Aorta (tissue), 5 donors: Measurements from ENCODE around the gene SRRM2. TPM values are rescaled to one million over a fixed set of nuclear protein-coding genes. Genes with fewer than 3 reads are reported as not detected.

Experiments
- ATAC-seq: fragments of 200-7000 bp; cut with Tn5 transposase; one replicate; pipeline ENCODE4 v1.9.1; 2022; ENCODE audit warnings: moderate library complexity; ENCODE audit not compliant: low FRiP score
- DNase-seq, 2 donors: peaks; one replicate each; pipeline ENCODE4 v3.0.0-alpha.2; 2020
- H3K27ac ChIP-seq, 2 donors: one replicate each; pipeline ENCODE4 v1.5.1; 2013; ENCODE audit warnings: low read length in 2 of 2, mild to moderate bottlenecking in 2 of 2, moderate library complexity in 2 of 2, control low read depth in 1 of 2, inconsistent platforms in 1 of 2, low read depth in 1 of 2
- H3K27me3 ChIP-seq, 2 donors: one replicate each; pipeline ENCODE4 v1.6.1; 2013; ENCODE audit warnings: control low read depth in 1 of 2, low read length in 1 of 2, mild to moderate bottlenecking in 1 of 2, moderate library complexity in 1 of 2; ENCODE audit not compliant: insufficient read depth in 2 of 2, control insufficient read depth in 1 of 2
- H3K36me3 ChIP-seq, 2 donors: one replicate each; pipeline ENCODE4 v1.6.1; 2013; ENCODE audit warnings: control low read depth in 1 of 2, low read length in 1 of 2, mild to moderate bottlenecking in 1 of 2; ENCODE audit not compliant: insufficient read depth in 2 of 2, control insufficient read depth in 1 of 2
- H3K4me1 ChIP-seq, 2 donors: one replicate each; pipeline ENCODE4 v1.6.1; 2013; ENCODE audit warnings: low read length in 2 of 2, control low read depth in 1 of 2, mild to moderate bottlenecking in 1 of 2, moderate library complexity in 1 of 2; ENCODE audit not compliant: insufficient read depth in 2 of 2, control insufficient read depth in 1 of 2
- H3K4me3 ChIP-seq, 2 donors: one replicate each; pipeline ENCODE4 v1.5.1; 2013; ENCODE audit warnings: low read length in 2 of 2, control low read depth in 1 of 2, mild to moderate bottlenecking in 1 of 2
- H3K9me3 ChIP-seq: one replicate; pipeline ENCODE4 v1.6.1; 2013; ENCODE audit warnings: mild to moderate bottlenecking, low read length; ENCODE audit not compliant: control insufficient read depth
- WGBS, 2 donors: extraction: QIAGEN DNeasy Blood & Tissue Kit; methylation state at CpG; one replicate each; pipeline ENCODE4 v1.1.7; 2013; 5-methylcytosine and 5-hydroxymethylcytosine counted together
- intact Hi-C, 2 donors: fragments of 100-400 bp; cut with DNase I; formaldehyde crosslinking; loops; one replicate each; pipeline versions ENCODE4 v1.14.2 to v1.15.0; 2022
- polyA plus RNA-seq, 2 donors: library from polyadenylated mRNA; stranded (reverse); fragments of 200-250 nt; gene quantifications; one replicate each; pipeline ENCODE4 v1.2.3, GENCODE V29; 2013
- total RNA-seq, 2 donors: library from RNA; stranded (reverse); fragmentation: NEBNext Ultra II Directional; extraction: Animal tissue kit (Norgen Biotek cat#: 25700); gene quantifications; one replicate each; pipeline ENCODE4 v1.2.1, GENCODE V29; 2021
- donor health status: healthy with polysubstance abuse.
- donor health status: Bipolar disorder and iron deficiency.
- donor health status: DM: no; HTN: no; CAD: no.
- donor health status: DM: no; HTN: no; CAD: no.
- donor health status: DM: yes; HTN: yes; CAD: no.

SRRM2 gene
- total and polyA plus RNA-seq, 4 donors = 194 to 946 (median 634) TPM

DNA sequence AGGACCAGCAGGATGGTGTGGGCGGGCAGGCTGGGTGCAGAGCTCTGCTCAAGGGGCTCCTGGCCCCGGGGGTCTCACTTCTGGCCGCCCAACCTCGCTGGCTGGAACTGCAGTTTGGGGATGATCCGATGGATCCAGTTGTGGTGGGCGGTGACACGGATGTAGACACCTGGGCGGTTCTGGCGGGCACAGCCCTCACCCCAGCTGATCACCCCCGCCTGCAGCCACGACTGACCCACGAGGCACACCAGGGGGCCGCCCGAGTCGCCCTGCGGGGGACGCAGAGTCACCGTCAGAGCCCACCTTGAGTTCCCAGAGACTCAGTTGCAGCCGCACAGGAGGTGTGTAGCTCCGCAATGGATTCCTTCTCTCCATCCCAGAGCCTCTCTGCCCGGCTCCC lies 39.9 kb upstream of the SRRM2 start:
- ATAC-seq (no peak), DNase-seq (no peak)
- H3K4me1 ChIP-seq = no peaks in the 10 kb centered on the region
- 74 to 82% methylated on average over 19 to 21 of the region's 21 CpGs for WGBS, 2 donors
- H3K27me3 ChIP-seq = no peaks in the 10 kb centered on the region
- no peak overlapping the region for H3K27ac ChIP-seq
- no peak overlapping the region for H3K4me3 ChIP-seq
- intact Hi-C loops = no loop called here
- H3K9me3 ChIP-seq = no peaks in the 10 kb centered on the region
- peaks cover 0 to under 1% of the 10 kb centered on the region in 2 donors for H3K36me3 ChIP-seq

- H3K9me3 ChIP-seq = no peaks in the 10 kb centered on the region
- H3K27ac ChIP-seq = no peak overlapping the region
- DNase-seq = no peak
- no peaks in the 10 kb centered on the region for H3K4me1 ChIP-seq
- intact Hi-C loops = no loop called here
- ATAC-seq = no peak
- H3K27me3 ChIP-seq = no peaks in the 10 kb centered on the region
- WGBS, 2 donors = 83 to 88% methylated on average over 14 of the region's 14 CpGs
- H3K36me3 ChIP-seq = no peaks in the 10 kb centered on the region
- no peak overlapping the region for H3K4me3 ChIP-seq
Observed at GRCh38 chr16:2713523-2713922, 38.9 kb upstream of the SRRM2 start.

DNA sequence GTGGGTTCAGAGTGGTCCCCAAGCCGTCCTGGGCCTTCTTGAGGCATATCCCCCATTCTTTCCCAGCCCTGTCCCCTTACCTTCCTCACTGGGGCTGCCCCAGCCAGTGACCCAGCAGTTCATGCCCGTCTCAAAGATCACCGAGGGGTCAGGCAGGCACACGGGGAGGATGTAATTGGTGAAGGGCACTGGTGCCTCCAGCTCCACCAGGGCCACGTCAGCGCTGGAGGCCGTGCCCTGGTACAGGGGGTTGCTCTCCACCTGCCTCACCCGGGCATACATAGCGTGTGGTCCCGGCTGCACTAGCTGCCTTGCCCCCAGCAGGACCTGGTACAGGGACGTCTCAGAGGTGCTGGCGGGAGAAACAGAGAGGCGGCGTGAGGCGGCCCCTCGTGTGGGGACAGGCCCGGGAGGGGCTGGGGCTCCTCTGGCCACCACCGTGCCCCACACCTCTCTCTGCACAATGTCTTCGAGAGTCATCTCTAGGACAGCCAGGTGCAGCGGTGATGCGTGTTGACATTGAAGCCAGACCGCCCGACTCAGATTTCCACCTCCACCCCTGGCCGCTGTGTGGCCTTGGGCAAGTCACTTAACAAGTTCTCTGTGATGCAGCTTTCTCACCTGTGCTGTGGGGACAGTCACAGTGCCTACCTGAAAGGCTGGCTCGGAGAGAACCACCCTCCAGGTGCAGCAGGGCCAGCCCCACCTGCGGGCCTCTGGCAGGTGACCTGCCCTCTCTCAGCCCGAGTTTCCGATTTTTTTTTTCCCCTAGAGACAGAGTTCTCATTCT lies 38.3 kb upstream of the SRRM2 start:
- DNase-seq = no peak

DNA sequence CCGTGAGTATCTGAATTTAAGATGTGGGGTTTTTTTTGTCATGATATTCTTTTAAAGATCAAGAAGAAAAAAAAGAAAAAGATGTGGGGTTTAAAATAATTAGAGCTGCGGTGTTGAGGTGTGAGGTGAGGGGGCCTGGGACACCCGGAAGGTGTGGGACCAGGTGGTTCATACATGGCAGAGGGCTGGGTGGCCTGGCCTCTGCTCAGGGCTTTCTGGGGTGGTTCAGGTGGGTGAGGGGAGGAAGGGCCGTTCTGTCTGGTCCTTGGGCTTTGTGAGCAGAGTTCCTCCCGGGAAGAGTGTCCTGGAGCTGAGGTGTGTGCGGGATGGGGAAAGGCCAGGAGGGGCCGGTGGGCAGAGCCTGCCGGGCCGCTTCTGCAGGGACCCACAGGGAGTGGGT lies 37.4 kb upstream of the SRRM2 start:
- no peak overlapping the region for H3K27ac ChIP-seq
- intact Hi-C loops = loop anchor here in 1 of 2 donors (5.0 kb wide), 1 partner anchor 33 kb away; the partner anchor contains the start of gene KCTD5
- no peaks in the 10 kb centered on the region for H3K36me3 ChIP-seq
- DNase-seq = no peak
- ATAC-seq = no peak
- H3K9me3 ChIP-seq = no peaks in the 10 kb centered on the region
- H3K4me3 ChIP-seq = no peak overlapping the region
- WGBS, 2 donors = 25 to 30% methylated on average over 9 of the region's 9 CpGs
- no peaks in the 10 kb centered on the region for H3K4me1 ChIP-seq
- no peaks in the 10 kb centered on the region for H3K27me3 ChIP-seq

More for the DNA sequence above, 38.3 kb upstream of the SRRM2 start:
- Histone ChIP-seq H3K9me3 (no peaks in the 10 kb centered on the region), H3K36me3 (no peaks in the 10 kb centered on the region), H3K27ac (no peak overlapping the region), H3K4me3 (no peak overlapping the region), H3K27me3 (no peaks in the 10 kb centered on the region), H3K4me1 (no peaks in the 10 kb centered on the region)
- intact Hi-C loops = no loop called here
- 85 to 86% methylated on average over 28 of the region's 28 CpGs for WGBS, 2 donors
- no peak for ATAC-seq

DNA sequence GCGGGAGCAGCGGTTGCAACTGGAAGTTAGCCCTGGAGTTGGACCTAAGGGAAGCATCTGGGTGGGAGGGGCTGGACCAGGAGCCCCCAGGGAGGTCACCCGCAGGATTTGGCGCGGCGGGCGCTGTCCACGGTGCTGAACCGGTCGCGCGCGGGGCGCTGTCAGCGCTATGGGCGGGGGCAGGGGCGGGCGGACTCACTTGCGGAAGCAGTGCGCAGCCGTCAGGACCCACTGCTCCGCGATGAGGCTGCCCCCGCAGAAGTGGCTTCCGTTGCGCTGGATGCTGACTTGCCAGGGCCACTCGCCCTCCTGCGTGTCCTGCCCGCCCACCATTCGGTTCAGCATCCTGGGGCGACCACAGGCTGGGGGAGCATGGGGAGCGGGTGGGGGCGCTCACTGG lies 36.9 kb upstream of the SRRM2 start:
- ATAC-seq (peak; percentile 73), DNase-seq (peak; percentile 80 to 90)
- intact Hi-C loops = loop anchor here in 1 of 2 donors (5.0 kb wide), 1 partner anchor 33 kb away; the partner anchor contains the start of gene KCTD5
- H3K4me1 ChIP-seq = no peaks in the 10 kb centered on the region
- H3K27ac ChIP-seq = no peak overlapping the region
- 7 to 26% methylated on average over 9 to 33 of the region's 33 CpGs for WGBS, 2 donors
- H3K27me3 ChIP-seq = no peaks in the 10 kb centered on the region
- no peaks in the 10 kb centered on the region for H3K36me3 ChIP-seq
- H3K4me3 ChIP-seq = no peak overlapping the region
- H3K9me3 ChIP-seq = no peaks in the 10 kb centered on the region

- Histone ChIP-seq H3K27ac (no peak overlapping the region), H3K4me1 (no peaks in the 10 kb centered on the region), H3K9me3 (no peaks in the 10 kb centered on the region), H3K4me3 (no peak overlapping the region), H3K27me3 (no peaks in the 10 kb centered on the region), H3K36me3 (no peaks in the 10 kb centered on the region)
- intact Hi-C loops = loop anchor here in 1 of 2 donors (5.0 kb wide), 1 partner anchor 34 kb away; the partner anchor contains the start of gene KCTD5
- WGBS, 2 donors = 58 to 61% methylated on average over 16 to 17 of the region's 17 CpGs
- DNase-seq (no peak), ATAC-seq (no peak)
Observed at GRCh38 chr16:2715966-2716885, 36.2 kb upstream of the SRRM2 start.

DNA sequence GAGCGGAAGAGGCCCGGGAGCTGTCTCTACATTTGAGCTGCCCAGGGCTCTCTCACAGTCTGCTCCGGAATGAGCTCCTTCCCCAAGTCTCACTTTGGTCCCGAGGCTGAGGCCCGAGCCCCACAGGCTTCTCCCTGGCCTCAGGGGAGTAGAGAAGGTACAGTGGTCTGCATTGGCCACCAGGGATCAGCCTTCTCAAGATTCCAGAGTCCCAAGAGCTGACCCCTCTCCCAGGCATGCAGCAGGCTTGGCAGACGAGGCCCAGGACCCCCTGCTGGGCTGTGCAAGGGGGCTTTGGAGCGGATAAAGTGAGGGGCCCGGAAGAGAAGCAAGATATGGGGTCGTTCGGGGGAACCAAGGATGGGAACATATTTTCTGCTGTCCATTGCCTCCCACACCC lies 35.5 kb upstream of the SRRM2 start:
- H3K36me3 ChIP-seq = no peaks in the 10 kb centered on the region
- no peak overlapping the region for H3K27ac ChIP-seq
- 81 to 82% methylated on average over 10 of the region's 10 CpGs for WGBS, 2 donors
- no peak for DNase-seq
- H3K27me3 ChIP-seq = no peaks in the 10 kb centered on the region
- no peaks in the 10 kb centered on the region for H3K4me1 ChIP-seq
- H3K9me3 ChIP-seq = no peaks in the 10 kb centered on the region
- H3K4me3 ChIP-seq = no peak overlapping the region
- intact Hi-C loops = loop anchor here in 1 of 2 donors (5.0 kb wide), 1 partner anchor 35 kb away; the partner anchor contains the start of gene KCTD5
- no peak for ATAC-seq

DNA sequence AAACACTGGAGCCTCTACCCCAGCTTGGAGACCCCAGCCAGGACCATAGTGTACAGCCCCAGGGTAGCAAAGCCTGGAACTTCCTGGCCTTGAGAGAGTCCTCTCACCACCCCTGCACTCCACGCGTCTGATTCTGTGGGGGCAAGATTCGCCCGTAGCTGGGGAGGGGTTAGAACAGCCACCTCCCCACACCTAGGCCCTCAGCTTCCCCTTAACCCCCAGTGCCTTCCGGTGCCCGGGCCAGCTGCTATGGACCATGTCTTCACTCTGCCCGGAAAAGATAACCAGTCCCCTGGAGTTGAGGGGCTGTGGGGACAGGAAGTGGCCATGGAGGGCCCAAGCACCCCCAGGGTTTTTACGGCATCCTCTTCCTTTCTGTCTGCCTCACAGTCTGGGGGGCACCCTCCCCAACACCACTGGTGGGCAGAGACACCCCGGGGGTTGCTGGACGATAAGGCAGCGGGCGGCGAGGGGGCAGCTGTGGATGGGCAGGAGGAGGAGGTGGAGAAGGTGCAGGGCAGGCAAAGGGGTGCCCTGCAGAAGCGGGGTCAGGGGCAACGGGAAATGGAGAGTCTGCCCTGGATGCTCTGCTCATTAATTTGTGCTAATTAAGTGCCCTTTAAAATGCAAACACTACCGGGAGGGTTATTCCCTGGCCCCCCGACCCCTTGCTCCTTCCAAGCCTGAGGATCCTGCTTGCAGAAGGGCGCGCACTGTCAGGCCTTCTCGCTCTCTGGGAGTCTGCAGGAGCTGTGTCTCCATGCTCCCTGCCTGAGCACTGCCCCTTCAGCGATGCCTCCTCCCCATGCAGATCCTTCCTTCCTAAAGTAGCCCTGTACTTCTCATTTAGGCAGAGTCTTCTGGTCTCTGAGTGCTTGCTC lies 34.8 kb upstream of the SRRM2 start:
- Histone ChIP-seq H3K4me3 (no peak overlapping the region), H3K27me3 (no peaks in the 10 kb centered on the region), H3K9me3 (no peaks in the 10 kb centered on the region), H3K27ac (no peak overlapping the region), H3K36me3 (no peaks in the 10 kb centered on the region), H3K4me1 (no peaks in the 10 kb centered on the region)
- ATAC-seq = no peak
- 87% methylated on average over 21 of the region's 21 CpGs for WGBS, 2 donors
- no peak for DNase-seq
- intact Hi-C loops = loop anchor here in 1 of 2 donors (5.0 kb wide), 1 partner anchor 35 kb away; the partner anchor contains the start of gene KCTD5
